ENCODE data around the gene SST.

Gene SST

DNA sequence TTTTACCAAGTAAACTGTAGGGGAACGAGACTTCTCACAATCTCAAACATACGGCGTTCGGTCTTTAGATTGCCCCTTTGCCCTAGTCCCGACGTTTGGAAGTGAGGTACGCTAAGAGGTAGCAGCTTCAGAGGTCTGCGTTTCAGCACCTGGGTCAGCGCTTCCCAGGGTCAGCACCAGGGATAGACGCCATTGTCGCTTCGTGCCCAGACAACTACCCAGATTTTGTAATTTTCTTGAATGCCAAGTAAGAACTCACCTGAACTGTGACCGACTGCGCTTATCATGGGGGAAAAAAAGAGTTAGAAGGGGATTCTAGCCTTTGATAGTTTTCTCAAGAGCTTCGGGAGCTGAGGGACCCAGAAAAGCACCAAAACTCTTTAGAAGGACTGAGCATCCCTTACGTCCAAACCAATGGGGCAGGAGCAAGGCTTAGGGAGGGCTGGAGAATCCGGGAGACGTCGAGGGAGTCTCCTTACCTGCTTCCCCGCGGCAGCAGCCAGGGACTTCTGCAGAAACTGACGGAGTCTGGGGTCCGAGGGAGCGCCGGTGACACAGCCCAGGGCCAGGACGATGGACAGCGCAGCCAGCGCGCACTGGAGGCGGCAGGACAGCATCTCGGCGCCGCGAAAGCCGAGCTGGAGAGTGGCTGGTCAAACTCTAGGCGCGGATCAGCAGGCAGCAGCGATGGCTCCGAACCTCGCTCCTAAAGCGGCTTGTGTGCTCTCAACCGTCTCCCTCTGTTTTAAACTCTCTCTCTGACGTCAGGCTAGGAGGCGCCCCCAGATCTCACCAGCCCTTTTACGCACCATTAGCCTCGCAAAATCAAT, at the start of gene SST:
TSS of gene SST (minus strand) at position 720 of the 830 bp plus-strand sequence. CDS start at position 617, 103 bp downstream.
- H3K36me3 Mint-ChIP-seq = no peaks in the 10 kb centered on the region
- H3K4me3 Mint-ChIP-seq = no peak within 1 kb of the TSS
- H3K9me3 Mint-ChIP-seq (ENCODE audit: low read depth) = no peaks in the 10 kb centered on the region
- H3K27ac Mint-ChIP-seq = no peak within 1 kb of the TSS
- peaks cover 46% of the 10 kb centered on the region for H3K27me3 Mint-ChIP-seq
- H3K4me1 Mint-ChIP-seq (ENCODE audit: low read depth) = no peaks in the 10 kb centered on the region

DNA sequence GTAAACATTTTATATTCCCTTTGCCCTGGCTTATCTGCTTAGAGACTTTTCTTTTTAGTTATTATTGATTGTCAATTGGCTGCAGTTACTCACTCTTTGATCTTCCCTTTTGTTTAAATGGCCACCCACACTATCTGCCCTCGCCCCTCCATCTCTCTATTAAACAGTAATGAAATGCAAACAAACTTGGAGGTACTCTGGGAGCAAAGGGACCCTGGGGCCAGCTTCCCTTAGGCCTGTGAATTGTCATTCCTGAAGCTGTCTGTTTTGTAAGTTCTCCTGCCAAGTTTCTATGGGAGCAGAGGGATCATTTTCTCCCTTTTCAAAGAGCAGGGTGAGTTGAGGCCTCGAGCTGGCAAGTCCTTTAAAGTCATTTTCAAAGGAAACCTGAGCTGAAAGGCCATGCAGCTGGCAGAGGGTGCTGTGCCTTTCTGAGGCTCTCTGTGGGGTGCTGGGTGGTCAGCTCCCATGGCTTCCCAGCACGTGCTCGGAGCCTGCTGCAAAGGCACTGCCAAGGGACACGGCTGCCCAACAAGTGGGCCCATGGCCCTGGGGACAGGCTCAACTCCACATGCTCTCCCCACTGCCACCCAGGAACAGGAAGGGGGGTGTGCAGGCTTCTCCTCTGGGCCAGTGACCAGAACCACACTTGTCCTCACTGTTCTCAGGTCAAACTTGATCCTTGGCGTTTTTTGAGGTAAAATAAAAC, 49.6 kb upstream of the SST start:
- Mint-ChIP-seq H3K4me1 (ENCODE audit: low read depth) (no peaks in the 10 kb centered on the region), H3K27ac (no peak overlapping the region), H3K27me3 (no peaks in the 10 kb centered on the region), H3K9me3 (ENCODE audit: low read depth) (no peaks in the 10 kb centered on the region), H3K36me3 (peaks cover 9% of the 10 kb centered on the region), H3K4me3 (no peak overlapping the region)

DNA sequence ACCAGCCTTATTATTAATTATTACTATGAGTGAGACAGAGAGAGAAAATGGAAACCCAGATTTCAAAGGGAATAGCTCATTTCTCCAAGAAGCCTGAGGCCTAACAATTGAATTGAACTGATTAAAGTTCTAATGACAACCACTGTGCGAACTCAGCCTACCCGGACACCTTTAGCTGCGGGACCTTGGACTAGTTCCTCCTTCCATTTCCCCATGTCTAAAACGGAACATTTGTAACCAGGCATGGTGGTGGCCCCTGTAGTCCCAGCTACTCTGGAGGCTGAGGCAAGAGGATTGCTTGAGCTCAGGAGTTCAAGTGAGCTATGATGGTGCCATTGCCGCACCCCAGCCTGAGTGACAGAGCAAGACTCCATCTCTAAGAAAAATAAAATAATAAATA, 48.6 kb upstream of the SST start:
- no peaks in the 10 kb centered on the region for H3K9me3 Mint-ChIP-seq (ENCODE audit: low read depth)
- H3K27me3 Mint-ChIP-seq = peaks cover 2% of the 10 kb centered on the region
- H3K4me3 Mint-ChIP-seq = no peak overlapping the region
- no peak overlapping the region for H3K27ac Mint-ChIP-seq
- peaks cover 7% of the 10 kb centered on the region for H3K4me1 Mint-ChIP-seq (ENCODE audit: low read depth)
- peaks cover 5% of the 10 kb centered on the region for H3K36me3 Mint-ChIP-seq

DNA sequence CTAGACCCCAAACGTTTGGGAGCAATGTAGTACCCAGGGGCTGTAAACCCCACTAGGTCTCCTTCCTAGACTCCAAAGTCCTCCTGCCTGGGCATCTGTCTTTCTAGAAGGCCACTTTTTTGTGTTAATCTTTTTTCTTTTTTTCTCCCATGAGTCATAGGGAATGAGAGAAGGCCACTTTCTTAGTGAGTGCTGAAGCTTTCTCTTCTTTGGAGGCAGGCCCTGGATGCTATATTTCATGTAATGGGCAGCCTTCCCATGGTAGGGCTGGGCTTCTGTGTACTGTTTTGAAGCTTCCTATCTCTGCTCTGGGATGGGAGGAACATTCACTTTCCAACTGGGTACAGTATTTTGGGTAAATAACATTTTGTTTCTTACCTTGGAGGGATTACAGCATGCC, 47.4 kb upstream of the SST start:
- Mint-ChIP-seq H3K4me3 (no peak overlapping the region), H3K27me3 (peaks cover 2% of the 10 kb centered on the region), H3K4me1 (ENCODE audit: low read depth) (peaks cover 8% of the 10 kb centered on the region), H3K36me3 (peaks cover 2% of the 10 kb centered on the region), H3K9me3 (ENCODE audit: low read depth) (no peaks in the 10 kb centered on the region), H3K27ac (no peak overlapping the region)

DNA sequence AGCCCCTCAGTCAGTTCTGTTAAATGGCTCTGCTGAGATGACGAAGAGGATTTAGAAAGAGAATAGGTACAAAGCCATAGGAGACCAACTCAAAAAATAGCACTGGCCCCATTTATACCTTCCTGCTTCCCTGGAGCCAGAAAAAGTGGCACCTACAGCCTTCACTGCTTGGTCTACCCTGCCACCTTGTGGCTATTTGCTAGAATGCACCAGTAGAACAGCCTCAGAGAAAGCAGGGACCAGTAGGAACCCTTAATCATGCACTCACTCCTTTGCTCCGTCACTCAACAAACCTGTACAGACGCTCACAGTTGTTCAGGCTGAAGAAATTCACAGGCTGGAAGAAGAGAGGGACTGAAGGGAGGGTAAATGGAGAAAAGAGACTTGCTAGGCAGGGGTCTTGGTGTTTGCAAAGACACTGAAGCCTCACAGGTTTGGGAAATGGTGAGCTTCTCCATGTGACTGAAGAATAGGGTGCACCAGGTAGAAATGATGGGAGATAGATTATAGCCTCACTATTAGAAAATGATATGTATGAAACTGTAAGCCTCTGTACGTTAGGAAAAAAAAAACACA, 44.3 kb upstream of the SST start:
- H3K27me3 Mint-ChIP-seq = peaks cover 2% of the 10 kb centered on the region
- H3K9me3 Mint-ChIP-seq (ENCODE audit: low read depth) = no peaks in the 10 kb centered on the region
- H3K4me3 Mint-ChIP-seq = no peak overlapping the region
- peaks cover 8% of the 10 kb centered on the region for H3K4me1 Mint-ChIP-seq (ENCODE audit: low read depth)
- no peak overlapping the region for H3K27ac Mint-ChIP-seq
- no peaks in the 10 kb centered on the region for H3K36me3 Mint-ChIP-seq

DNA sequence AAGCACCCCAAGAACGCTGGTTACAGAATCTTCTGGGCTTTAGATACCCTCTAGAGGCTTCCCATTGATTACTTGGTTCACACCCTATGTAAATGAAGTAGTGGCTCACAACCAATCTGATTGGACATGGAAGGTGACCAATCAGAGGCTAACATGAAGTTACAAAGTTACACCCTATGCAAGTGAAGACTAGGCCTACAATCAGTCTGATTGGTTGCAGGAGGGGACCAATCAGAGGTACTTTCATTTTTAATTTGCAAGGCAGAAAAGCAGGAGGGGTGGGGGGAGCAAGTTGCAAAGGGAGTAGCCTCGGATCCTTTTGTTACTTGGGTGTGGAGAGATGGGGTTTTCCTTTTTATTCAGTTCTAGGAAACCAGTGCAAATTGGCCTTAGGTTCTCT, 43.3 kb upstream of the SST start:
- Mint-ChIP-seq H3K27me3 (peaks cover 2% of the 10 kb centered on the region), H3K27ac (no peak overlapping the region), H3K4me1 (ENCODE audit: low read depth) (peaks cover 8% of the 10 kb centered on the region), H3K9me3 (ENCODE audit: low read depth) (no peaks in the 10 kb centered on the region), H3K36me3 (no peaks in the 10 kb centered on the region), H3K4me3 (no peak overlapping the region)

DNA sequence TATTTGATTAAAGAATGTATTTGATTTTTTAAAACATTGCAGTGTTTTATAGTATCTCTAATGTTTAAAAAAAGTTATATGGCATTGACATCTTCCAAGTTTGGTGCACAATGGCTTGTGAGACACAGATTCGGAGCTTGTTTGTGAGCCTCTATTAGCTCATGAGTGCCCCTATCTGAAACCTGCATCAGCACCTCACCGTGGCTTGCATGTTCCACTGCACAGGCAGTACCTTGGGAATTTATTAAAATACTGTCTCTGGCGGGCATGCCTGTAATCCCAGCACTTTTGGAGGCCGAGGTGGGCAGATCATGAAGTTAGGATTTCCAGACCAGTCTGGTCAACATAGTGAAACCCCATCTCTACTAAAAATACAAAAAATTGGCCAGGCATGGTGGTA, 39.0 kb upstream of the SST start:
- Mint-ChIP-seq H3K9me3 (ENCODE audit: low read depth) (no peaks in the 10 kb centered on the region), H3K36me3 (no peaks in the 10 kb centered on the region), H3K4me1 (ENCODE audit: low read depth) (peaks cover 4% of the 10 kb centered on the region), H3K27me3 (no peaks in the 10 kb centered on the region), H3K4me3 (no peak overlapping the region), H3K27ac (no peak overlapping the region)

DNA sequence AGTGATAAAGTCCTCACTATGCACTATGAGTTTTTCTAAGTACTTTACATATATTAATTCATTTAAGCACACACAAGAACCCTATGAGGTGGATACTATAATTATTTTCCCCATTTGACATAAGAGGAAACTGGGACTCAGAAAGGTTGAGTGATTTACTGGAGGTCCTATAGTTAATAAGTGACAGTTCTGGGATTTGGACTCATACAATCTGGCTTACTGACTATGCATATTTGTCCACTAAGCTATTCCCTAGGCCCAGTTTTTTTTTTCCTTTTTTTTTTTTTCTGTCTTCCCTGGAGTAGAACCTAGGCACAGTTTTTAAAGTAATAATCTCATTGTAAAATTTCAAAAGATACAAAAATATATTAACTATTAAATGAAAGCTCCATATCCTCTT, 38.5 kb upstream of the SST start:
- Mint-ChIP-seq H3K4me1 (ENCODE audit: low read depth) (no peaks in the 10 kb centered on the region), H3K4me3 (no peak overlapping the region), H3K27me3 (no peaks in the 10 kb centered on the region), H3K27ac (no peak overlapping the region), H3K9me3 (ENCODE audit: low read depth) (no peaks in the 10 kb centered on the region), H3K36me3 (no peaks in the 10 kb centered on the region)

DNA sequence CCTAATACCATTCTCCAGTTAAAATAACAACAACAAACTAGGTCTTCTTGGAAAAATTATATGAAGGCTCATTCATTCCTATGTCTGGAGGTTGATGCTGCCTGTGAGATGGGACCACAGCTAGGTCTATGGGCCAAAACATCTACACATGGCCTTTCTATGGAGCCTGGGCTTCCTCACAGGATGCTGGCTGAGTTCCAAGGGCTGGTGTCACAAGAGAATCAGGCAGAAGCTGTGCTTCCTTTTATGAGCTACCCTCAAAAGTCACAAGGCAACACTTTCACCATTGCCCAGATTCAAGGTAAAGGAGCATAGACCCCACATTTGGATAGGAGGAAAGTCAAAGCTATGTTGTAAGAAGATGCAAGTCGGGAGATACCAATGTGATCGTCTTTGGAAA, 36.8 kb upstream of the SST start:
- Mint-ChIP-seq H3K27ac (no peak overlapping the region), H3K4me3 (no peak overlapping the region), H3K9me3 (ENCODE audit: low read depth) (no peaks in the 10 kb centered on the region), H3K4me1 (ENCODE audit: low read depth) (no peaks in the 10 kb centered on the region), H3K36me3 (no peaks in the 10 kb centered on the region), H3K27me3 (no peaks in the 10 kb centered on the region)

DNA sequence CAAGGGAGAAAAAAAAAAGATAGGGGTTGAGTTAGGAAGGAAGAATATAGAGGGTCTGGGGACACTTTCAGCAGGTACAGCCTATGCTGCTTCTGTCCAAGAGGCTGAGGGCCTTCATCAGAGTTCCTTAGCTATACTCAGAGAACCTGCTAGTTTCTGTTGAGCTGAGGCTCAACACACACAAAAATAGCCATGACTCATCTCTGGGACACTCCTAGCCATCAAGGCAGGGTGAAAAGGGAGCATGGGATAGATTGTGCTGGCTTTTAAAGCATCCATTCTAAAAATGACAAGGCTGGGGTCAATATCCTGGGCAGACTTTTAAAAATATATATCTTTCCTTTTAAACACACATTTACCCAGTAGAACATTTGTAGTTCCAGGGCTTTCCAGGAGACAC, 35.0 kb upstream of the SST start:
- Mint-ChIP-seq H3K27me3 (no peaks in the 10 kb centered on the region), H3K9me3 (ENCODE audit: low read depth) (no peaks in the 10 kb centered on the region), H3K4me1 (ENCODE audit: low read depth) (no peaks in the 10 kb centered on the region), H3K27ac (no peak overlapping the region), H3K4me3 (no peak overlapping the region), H3K36me3 (no peaks in the 10 kb centered on the region)

DNA sequence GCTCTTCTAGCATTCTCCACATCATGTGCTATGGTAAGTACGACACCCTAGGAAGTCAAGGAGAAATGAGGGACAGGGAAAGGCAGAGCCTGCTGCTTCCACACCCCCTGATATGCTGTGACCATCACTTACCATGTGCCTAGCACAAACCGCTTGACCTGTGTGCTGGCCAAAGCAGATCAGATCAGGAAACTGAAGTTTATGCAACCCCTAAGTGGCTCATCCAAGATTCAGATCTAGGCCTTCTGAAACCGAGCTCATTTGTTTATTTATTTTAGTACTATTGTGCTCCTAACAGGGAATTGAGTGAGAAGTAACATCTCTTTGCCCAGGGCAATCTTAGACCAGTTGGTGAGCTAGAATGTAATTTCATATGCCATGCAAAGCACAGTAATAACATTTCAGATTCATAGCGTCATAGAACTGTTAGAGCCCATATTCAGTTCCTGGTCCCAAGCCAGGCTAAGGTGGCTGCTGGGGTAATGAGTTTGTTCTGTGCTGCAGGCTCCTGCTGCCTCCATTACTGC, 32.4 kb upstream of the SST start, which contains the start of gene RTP2:
TSS of gene RTP2 (minus strand) at position 51 of the 527 bp plus-strand sequence. CDS start 429 bp downstream, outside the sequence.
- no peak within 1 kb of the TSS for H3K4me3 Mint-ChIP-seq
- H3K27me3 Mint-ChIP-seq = no peaks in the 10 kb centered on the region
- H3K27ac Mint-ChIP-seq = no peak within 1 kb of the TSS
- H3K36me3 Mint-ChIP-seq = no peaks in the 10 kb centered on the region
- H3K4me1 Mint-ChIP-seq (ENCODE audit: low read depth) = no peaks in the 10 kb centered on the region
- no peaks in the 10 kb centered on the region for H3K9me3 Mint-ChIP-seq (ENCODE audit: low read depth)

DNA sequence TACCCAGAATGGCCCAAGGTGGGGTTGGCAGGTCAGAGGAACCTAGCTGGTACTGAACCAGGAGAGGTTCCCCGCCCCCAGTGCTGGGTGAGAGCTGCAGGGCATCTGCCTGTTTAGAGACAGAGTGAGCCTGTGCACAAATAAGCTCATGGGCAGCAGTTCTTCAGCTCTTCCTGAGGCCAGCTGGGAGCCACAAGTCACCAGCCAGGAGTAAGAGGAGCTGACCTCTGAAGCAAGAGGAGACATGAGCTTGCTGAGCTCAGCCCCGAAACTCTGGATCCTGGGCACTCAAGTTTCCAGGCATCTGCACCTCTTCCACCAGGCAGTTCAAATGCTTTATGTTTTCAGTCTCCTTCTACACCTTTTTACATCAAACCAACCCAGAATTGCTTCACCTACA, 30.1 kb upstream of the SST start:
- Mint-ChIP-seq H3K36me3 (no peaks in the 10 kb centered on the region), H3K27me3 (no peaks in the 10 kb centered on the region), H3K27ac (no peak overlapping the region), H3K4me3 (no peak overlapping the region), H3K9me3 (ENCODE audit: low read depth) (no peaks in the 10 kb centered on the region), H3K4me1 (ENCODE audit: low read depth) (no peaks in the 10 kb centered on the region)

DNA sequence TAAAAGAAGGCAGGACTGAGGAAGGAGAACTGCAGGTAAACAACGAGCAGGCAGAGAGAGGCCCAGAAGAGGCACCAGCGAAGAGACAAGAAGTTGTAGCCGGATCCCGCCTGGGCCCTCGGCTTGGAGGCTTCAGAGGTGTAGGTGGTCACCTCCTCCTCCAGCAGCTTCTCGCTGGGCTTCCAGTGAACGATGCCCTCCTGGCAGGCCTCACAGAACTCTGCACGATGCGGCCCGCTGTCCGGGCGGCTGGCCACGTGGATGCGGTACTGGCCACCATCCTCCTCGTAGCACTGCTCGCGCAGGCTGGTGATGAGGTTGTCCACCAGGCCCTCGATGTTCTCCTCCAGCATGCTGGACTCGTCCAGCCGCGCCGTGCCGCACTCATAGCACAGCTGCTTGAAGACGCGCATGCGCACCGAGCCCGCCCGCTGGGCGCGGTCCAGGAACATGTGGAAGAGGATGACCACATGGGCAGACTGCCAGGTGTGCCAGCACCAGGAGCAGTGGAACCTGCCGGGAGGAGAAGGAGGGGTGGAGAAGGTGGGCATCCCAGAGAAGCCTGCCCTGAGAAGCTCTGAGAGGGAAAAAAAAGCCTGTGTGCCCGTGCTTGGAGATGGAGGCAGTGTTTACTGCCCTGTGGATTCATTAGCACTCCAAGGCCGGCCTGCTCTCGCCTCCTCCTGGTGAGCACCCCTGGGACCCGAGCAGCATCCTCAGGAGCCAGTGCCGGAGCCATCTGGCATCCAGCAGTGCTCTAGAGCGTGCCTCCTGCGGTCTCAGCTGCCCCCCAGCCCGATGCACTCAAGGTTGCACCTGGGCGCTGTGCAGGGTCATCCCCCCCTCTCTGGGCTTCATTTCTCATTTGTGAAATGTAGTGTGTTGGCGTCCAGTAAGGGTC, 28.6 kb upstream of the SST start:
- Mint-ChIP-seq H3K4me3 (no peak overlapping the region), H3K4me1 (ENCODE audit: low read depth) (no peaks in the 10 kb centered on the region), H3K27me3 (peaks cover 2% of the 10 kb centered on the region), H3K9me3 (ENCODE audit: low read depth) (no peaks in the 10 kb centered on the region), H3K36me3 (no peaks in the 10 kb centered on the region), H3K27ac (no peak overlapping the region)

DNA sequence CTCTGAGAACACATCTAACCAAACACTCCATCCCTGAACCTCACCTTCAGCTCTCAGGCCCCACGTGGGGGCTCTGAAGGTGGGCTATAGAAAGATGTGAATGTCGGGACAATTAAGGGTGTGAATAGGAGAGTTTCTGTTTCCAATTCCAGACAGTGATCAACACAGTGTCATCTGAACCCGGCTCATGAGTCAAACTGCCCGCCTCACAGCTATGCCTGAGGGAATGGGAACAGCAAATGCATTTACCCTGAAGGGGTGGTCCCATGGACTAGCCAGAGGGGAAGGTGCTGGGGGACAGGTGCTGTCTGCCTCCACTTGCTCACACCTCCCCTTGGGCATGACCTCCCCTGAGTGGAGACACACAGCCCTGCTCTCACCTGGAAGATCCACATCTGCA, 25.8 kb upstream of the SST start:
- Mint-ChIP-seq H3K9me3 (ENCODE audit: low read depth) (no peaks in the 10 kb centered on the region), H3K4me1 (ENCODE audit: low read depth) (no peaks in the 10 kb centered on the region), H3K36me3 (no peaks in the 10 kb centered on the region), H3K4me3 (no peak overlapping the region), H3K27ac (no peak overlapping the region), H3K27me3 (peaks cover 2% of the 10 kb centered on the region)
